Measurements from ENCODE around the gene ADPRM.

The ADPRM gene

DNA sequence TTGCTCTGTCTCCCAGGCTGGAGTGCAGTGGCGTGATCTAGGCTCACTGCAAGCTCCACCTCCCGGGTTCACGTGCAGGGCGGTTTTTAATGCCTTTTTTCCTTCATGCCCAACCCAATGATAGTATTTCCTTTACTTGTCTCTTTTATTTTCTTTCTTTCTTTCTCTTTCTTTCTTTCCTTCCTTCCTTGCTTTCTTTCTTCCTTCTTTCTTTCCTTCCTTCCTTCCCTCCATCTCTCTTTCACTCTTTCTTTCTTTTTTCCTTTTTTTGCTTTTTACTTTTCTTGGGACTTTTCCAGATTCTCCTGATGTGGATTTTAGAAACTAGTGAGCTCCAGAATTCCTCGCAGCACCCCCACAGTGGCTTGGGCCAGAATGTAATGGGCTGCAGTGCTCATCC, 43.4 kb upstream of the ADPRM start:
- in situ Hi-C loops (cut with HindIII; ENCODE audit: low sequenced_read_pairs), result no loop called here
- DNase-seq (ENCODE audit: low read depth, low spot score), result no peak
- no peak for TF ChIP-seq CTCF (IDR thresholded peaks at IDR 0.05; ENCODE audit: low read depth, low read length)
- H3K4me3 ChIP-seq (ENCODE audit: low read depth, low read length), result no peak overlapping the region

- TF ChIP-seq CTCF (IDR thresholded peaks at IDR 0.05; ENCODE audit: low read depth, low read length), result no peak
- in situ Hi-C loops (cut with HindIII; ENCODE audit: low sequenced_read_pairs), result no loop called here
- no peak for DNase-seq (ENCODE audit: low read depth, low spot score)
- H3K4me3 ChIP-seq (ENCODE audit: low read depth, low read length), result no peak within 1 kb of the TSS
Measured at GRCh38 chr17:10657148-10657547, 40.2 kb upstream of the ADPRM start, which contains the start of gene MYH3. Gene MYH3, minus strand, starts transcription at chr17:10657309. Its CDS starts 2,245 bp downstream, at chr17:10655064.

DNA sequence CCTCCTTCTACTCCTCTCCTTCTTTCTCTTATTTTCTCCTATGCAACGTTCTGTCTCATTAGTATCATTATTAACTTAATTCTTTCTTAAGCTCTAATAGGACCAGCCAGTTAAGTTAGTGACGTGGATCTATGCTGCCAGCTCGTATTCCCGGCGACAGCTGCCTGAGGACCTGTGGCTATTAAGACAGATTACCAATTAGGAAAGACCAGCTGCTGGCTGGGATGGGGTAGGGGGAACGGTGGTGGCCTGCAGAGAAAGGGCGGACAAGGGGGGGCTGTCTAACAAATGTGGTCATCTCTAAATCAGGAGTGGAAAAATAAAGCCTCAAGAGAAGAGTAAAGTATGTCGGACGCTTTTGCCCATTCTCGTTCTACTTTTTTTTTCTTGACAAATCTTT, 39.5 kb upstream of the ADPRM start:
- TF ChIP-seq CTCF (IDR thresholded peaks at IDR 0.05; ENCODE audit: low read depth, low read length), result no peak
- H3K4me3 ChIP-seq (ENCODE audit: low read depth, low read length), result no peak overlapping the region
- no peak for DNase-seq (ENCODE audit: low read depth, low spot score)
- in situ Hi-C loops (cut with HindIII; ENCODE audit: low sequenced_read_pairs), result no loop called here

- TF ChIP-seq CTCF (IDR thresholded peaks at IDR 0.05; ENCODE audit: low read depth, low read length), result no peak
- DNase-seq (ENCODE audit: low read depth, low spot score), result peak; percentile 7
- H3K4me3 ChIP-seq (ENCODE audit: low read depth, low read length), result no peak overlapping the region
- in situ Hi-C loops (cut with HindIII; ENCODE audit: low sequenced_read_pairs), result no loop called here
Measured at GRCh38 chr17:10661437-10661836, 36.0 kb upstream of the ADPRM start.

GRCh38 chr17:10663231-10663630, 34.2 kb upstream of the ADPRM start:
- no peak for TF ChIP-seq CTCF (IDR thresholded peaks at IDR 0.05; ENCODE audit: low read depth, low read length)
- in situ Hi-C loops (cut with HindIII; ENCODE audit: low sequenced_read_pairs), result no loop called here
- DNase-seq (ENCODE audit: low read depth, low spot score), result no peak
- no peak overlapping the region for H3K4me3 ChIP-seq (ENCODE audit: low read depth, low read length)

- no peak overlapping the region for H3K4me3 ChIP-seq (ENCODE audit: low read depth, low read length)
- no peak for DNase-seq (ENCODE audit: low read depth, low spot score)
- TF ChIP-seq CTCF (IDR thresholded peaks at IDR 0.05; ENCODE audit: low read depth, low read length), result no peak
- in situ Hi-C loops (cut with HindIII; ENCODE audit: low sequenced_read_pairs), result no loop called here
Measured at GRCh38 chr17:10664571-10664970, 32.8 kb upstream of the ADPRM start.

DNA sequence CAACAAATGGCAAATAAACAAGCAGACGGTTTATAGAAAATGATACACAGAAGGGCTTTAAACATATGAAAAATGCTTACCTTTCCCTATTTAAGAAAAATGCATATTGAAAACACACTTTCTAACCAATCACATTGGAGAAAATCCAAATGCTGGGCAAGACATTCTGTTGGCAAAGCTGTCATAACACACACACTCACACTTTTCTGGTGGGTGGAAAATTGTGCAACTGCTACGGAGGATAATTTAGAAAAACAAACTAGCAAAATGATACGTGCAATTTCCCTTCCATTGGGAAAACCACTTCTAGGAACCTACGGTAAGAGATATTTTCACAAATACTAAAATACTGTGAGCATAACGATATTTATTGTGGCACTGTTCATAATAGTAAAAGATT, 30.5 kb upstream of the ADPRM start:
- no peak overlapping the region for H3K4me3 ChIP-seq (ENCODE audit: low read depth, low read length)
- TF ChIP-seq CTCF (IDR thresholded peaks at IDR 0.05; ENCODE audit: low read depth, low read length), result no peak
- DNase-seq (ENCODE audit: low read depth, low spot score), result no peak
- in situ Hi-C loops (cut with HindIII; ENCODE audit: low sequenced_read_pairs), result no loop called here
